OCI-LY7 (cell line): ENCODE results near the gene FGF11.

Experiments used
- EZH2phosphoT487 ChIP-seq: fragments of 200-600 bp; sonication (generic); IDR thresholded peaks from 2 replicates; pipeline ENCODE4 v1.6.1; 2018; ENCODE audit warnings: low read depth, borderline replicate concordance, mild to moderate bottlenecking, mixed run types, antibody characterized with exemption, low read length, moderate library complexity, mixed read lengths
- TF ChIP-seq, protein P1 (sequence below): fragments of 200-600 bp; sonication (generic); conservative IDR thresholded peaks from 2 replicates; pipeline ENCODE4 v1.5.1; 2014; ENCODE audit warnings: mild to moderate bottlenecking, antibody characterized with exemption, low read length, moderate library complexity, mixed read lengths

DNA sequence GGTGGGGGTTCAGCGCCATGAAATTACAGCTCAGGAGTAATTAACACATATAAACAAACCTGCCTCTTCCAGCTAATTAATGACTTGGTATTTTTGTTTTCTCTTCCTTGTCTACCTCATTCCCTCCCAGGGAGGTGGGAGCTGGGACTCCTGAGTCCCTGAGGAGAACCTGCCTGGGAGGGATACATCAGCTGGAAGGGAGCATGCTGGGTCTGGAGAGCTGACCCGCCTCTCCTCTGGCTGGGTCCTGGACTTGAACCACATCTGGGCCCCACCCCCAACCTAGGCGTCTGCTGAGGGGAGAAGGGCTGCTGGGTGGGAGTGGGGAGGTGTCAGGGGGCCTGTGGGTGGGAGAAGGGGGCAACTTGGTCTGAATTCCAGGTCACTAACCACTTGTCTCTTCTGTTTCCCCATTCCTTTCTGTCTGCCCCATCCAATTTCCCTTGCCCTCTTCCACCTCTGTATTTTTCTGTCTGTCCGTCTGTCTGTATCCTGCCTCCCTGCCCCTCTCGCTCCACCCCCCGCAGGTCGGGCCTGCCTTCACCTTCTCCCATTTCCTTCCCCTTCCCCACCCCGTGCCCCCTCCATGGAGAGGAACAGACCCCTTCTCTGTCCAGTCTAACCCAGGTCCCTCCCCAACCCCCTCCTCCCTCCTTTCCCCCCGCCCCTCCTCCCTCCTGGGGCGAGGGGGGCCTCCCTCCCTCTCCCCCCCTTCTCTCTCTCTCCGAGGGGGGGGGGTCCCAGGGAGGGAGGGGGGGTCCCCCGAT, 31.6 kb upstream of the FGF11 start, which contains the start of gene NLGN2:
- TF ChIP-seq, protein P1, sequence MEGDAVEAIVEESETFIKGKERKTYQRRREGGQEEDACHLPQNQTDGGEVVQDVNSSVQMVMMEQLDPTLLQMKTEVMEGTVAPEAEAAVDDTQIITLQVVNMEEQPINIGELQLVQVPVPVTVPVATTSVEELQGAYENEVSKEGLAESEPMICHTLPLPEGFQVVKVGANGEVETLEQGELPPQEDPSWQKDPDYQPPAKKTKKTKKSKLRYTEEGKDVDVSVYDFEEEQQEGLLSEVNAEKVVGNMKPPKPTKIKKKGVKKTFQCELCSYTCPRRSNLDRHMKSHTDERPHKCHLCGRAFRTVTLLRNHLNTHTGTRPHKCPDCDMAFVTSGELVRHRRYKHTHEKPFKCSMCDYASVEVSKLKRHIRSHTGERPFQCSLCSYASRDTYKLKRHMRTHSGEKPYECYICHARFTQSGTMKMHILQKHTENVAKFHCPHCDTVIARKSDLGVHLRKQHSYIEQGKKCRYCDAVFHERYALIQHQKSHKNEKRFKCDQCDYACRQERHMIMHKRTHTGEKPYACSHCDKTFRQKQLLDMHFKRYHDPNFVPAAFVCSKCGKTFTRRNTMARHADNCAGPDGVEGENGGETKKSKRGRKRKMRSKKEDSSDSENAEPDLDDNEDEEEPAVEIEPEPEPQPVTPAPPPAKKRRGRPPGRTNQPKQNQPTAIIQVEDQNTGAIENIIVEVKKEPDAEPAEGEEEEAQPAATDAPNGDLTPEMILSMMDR = no peak
- TF ChIP-seq EZH2phosphoT487 = no peak
